ENCODE measurements around the gene DET1.

GRCh38 chr15:88541709-88542341, 4.7 kb downstream of the DET1 start:
- TF ChIP-seq CTCF (IDR thresholded peaks at IDR 0.05), result no peak
- TF ChIP-seq POLR2A (IDR thresholded peaks at IDR 0.05), result no peak

Measured in heart left ventricle (tissue), 13 donors.